HG03558 (cell line): Measurements from ENCODE around the gene CEP95.
"Not testable (repeated sequence)": the region's sequence is repeated elsewhere in the genome, so short reads cannot be mapped to it uniquely, and the experiment has no call there.

Experiments used
- ATAC-seq: cut with Tn5 transposase; IDR thresholded peaks from one replicate; pipeline ENCODE4 v1.9.1; 2021; ENCODE audit warnings: moderate number of reproducible peaks; ENCODE audit not compliant: unreplicated experiment; ENCODE audit errors: extremely low read depth

The CEP95 gene, protein sequence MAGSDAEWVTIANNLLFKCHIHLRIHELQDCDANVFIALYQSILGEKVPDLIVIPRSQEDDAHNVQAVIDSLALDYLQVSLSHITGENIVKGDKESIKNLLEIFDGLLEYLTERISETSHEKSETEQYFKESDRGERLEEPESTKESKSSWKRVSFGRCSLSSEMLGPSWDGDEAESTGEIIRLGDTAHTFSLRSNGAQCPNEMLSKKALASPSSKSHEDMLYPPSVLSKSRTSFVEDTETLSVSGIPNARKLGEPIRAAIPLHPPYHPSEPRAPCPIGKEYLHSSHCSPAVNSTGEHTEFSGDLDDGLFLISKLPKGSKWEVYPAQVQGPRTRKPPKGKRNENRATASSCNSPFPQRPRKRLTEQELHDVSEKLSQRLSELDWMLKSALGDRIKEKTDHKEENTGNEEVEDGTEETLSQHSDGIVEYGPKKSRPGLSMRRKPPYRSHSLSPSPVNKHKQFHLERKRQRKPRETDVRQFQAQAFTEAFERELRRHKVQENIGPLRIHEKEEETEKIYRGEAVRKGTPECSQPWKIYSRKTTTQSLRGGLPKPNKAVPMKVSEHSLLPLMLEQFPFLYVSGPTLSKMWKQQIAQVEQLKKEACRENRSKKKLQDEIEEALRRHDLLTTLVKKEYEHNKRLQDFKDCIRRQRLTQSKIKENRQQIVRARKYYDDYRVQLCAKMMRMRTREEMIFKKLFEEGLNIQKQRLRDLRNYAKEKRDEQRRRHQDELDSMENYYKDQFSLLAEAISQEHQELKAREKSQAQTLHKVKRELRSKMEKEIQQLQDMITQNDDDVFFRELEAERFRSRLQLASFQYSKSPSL

DNA sequence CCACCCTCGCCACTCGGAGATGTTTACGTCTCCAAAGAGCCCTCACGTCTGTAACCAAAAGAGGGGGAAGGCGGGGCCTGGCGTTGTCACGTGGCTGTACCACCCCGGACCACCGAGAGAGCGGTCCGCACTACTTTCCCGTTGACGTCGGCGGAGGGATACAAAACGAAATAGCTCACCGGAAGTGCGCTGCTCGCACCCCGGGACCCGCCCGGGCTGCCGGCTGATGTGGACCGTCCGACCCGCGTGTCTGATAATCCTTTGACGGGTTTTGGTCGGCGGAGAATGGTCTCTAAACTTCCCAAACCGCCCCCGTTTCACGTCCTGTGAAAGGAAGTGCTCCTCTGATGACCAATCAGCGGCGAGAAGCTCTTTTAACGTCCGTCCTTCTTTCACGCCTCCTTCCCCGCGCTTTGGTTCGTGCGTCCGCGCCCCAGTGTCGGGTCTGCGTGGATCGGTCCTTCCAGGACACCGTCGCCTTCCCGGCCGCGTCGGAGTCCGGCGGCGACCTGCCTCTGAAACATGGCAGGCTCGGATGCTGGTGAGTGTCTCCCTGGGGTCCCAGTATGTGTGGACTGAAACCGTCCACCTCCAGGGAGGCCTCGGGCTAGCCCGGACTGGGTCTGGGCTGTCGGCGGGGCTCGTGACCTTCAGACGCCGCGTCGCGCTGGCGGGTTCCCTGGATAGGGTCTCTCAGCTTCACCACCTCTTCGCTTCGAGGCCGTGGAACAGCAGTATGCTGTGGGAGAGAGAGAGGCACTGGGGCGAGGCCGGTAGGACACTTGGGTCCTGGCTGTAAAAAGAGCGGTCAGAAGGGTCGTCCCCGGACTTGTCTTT lies at the start of gene CEP95:
Gene CEP95, plus strand, starts transcription at position 402 of the 837 bp plus-strand sequence. Its CDS starts 121 bp downstream, at position 523.
- ATAC-seq, result peak; percentile 29

DNA sequence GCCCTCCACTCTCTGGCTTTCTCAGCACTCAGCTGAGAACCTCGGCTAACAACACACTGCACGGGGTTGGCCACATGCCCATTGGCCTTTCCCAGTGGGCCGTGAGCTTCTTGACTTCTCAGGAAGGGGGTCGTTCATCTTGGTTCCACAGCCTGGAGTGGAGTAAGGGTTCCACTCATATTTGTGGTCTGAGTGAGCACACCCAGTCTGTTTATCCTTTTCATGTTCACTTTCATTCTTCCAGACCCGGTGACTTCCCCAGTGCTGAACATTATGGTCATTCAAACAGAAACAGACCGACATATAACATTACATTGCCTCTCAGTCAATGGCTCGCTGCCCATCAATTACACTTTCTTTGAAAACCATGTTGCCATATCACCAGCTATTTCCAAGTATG lies 49.6 kb upstream of the CEP95 start:
- no peak for ATAC-seq

DNA sequence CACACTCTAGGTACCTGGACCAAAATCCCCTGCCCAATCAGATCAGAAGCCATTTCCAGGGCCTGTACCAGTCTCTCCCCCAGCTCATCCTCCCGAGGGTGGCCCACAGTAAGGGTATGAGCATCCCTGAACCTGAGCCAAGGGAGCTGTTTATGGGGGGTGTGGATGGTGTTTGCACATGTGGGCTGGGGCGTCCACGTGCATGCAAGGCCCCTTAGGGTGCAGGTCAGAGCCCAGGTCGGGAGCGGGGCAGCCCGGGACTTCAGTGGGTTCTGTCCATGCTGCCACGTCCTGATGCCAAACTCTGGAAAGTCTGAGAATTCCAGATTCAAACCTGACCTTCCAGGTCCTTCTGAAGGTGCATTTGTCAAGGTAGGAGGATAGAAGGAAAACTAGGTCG lies 48.0 kb upstream of the CEP95 start:
- ATAC-seq, result no peak

DNA sequence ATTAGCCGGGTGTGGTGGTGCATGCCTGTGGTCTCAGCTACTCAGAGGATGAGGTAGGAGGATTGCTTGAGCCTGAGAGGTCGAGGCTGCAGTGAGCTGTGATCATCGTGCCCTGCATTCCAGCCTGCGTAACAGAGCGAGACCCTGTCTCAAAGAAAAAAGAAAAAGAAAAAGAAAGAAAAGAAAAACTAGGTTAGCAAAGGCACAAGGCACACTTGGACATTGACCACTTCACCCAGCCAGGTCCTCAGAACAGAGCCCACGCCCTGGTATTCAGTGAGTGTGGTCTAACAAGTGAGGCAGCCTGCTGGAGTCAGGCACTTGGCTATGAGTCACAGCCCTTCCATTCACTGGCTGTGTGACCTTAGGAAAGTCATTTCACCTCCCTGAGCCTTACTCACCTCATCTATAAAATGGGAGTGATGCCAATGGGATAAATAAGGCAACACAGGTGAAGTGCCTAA lies 47.5 kb upstream of the CEP95 start:
- no peak for ATAC-seq

- not testable (repeated sequence) for ATAC-seq
Measured at GRCh38 chr17:64459818-64460217, 47.0 kb upstream of the CEP95 start.

DNA sequence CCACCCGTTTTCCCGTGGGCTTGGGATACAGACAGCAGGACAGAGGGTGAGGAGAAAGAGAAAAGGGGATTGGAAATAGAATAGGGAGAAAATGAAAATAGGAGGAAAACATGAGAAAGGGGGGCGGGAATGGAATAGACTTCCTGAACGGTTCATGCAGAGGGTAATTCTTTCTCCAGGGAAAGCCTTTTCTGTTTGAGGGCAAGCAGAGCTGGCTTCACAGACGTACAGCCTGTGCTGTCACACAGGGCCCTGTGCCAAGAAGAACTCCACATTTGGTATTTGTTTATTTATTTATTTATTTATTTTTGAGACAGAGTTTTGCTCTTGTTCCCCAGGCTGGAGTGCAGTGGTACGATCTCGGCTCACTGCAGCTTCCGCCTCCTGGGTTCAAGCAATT lies 45.8 kb upstream of the CEP95 start:
- no peak for ATAC-seq

GRCh38 chr17:64461788-64462187 lies 45.0 kb upstream of the CEP95 start:
- ATAC-seq, result no peak

DNA sequence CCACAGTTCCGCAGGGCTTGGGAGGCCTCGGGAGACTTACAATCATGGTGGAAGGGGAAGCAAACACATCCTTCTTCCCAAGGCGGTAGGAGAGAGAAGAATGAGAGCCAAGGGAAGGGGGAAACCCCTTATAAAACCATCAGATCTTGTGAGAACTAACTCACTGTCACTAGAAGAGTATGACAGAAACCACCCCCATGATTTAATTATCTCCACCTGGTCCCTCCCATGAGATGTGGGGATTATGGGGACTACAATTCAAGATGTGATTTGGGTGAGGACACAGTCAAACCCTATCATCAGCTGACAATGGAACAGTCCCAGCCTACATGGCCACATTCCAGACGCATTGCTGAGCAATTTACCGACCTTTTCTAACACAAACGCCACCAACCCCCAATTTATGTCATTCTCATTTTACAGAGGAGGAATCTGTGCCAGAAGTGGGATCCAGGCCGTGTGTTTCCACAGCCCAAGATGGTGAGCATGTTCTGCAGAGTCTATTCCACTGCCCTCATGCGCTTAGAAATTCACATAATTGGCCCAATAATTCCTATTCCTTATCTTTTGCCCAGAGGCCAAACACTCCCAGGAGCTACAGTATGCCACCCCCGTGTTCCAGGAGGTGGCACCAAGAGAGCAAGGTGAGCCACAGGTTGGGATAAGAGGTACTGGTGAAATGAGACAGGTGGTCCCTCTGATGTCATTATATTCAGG lies 40.6 kb upstream of the CEP95 start:
- ATAC-seq, result no peak

- not testable (repeated sequence) for ATAC-seq
Measured at GRCh38 chr17:64466834-64467233, 39.9 kb upstream of the CEP95 start.

- ATAC-seq, result no peak
Measured at GRCh38 chr17:64470625-64471024, 36.2 kb upstream of the CEP95 start.

- ATAC-seq, result no peak
Measured at GRCh38 chr17:64471440-64471839, 35.3 kb upstream of the CEP95 start.

- ATAC-seq, result no peak
Measured at GRCh38 chr17:64472564-64472963, 34.2 kb upstream of the CEP95 start.

GRCh38 chr17:64477849-64478248 lies 28.9 kb upstream of the CEP95 start:
- ATAC-seq, result no peak

DNA sequence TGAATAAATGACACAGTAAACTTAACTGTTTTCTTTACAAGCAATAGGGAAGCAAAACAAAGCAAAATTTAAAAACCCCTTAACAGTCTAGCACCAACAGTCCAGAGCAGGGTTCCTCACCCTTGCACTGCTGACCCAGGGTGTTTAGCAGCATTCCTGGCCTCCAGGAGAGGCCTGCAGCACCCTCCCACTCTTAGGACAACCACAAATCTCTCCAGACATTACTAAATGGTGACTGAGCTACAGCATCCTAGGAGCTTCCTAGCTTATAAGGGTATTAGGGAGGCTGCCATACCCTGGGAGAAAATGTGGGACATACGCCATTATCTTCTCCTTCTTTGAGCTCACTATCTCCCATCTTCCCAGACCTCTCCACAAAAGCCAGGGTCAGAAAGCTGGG lies 25.8 kb upstream of the CEP95 start:
- ATAC-seq, result no peak

- no peak for ATAC-seq
Measured at GRCh38 chr17:64484380-64484779, 22.4 kb upstream of the CEP95 start.

GRCh38 chr17:64488301-64488700 lies 18.5 kb upstream of the CEP95 start:
- no peak for ATAC-seq

GRCh38 chr17:64491034-64491860 lies 15.5 kb upstream of the CEP95 start:
- ATAC-seq, result no peak

DNA sequence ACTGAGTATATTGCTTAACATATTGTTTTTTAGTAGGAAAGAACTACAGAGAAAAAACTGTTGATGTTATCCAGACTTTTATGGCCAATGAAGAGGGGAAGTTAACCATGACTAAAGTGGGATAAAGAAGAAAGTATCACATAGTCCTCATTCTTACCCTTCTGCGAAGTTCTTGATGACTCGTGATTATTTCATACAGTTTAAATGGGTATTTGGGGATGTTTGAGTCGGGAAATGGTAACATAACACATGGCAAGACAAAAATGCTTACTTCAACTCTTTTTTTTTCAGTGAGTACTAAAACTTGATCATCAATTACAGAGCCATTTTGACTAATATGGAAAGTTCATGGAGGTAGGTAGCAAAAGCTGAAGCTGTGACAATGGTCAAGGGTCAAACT lies 14.8 kb upstream of the CEP95 start:
- ATAC-seq, result no peak
